Naive B cell (primary cell): ENCODE results near the gene MYRF. TPM values are rescaled to one million over a fixed set of nuclear protein-coding genes. Genes with fewer than 3 reads are reported as not detected.
A peak's percentile ranks its signal among the peaks of the same experiment; 100 is the strongest.

Experiments used
- ATAC-seq, 2 donors: fragments of 150-1000 bp; cut with Tn5 transposase; 2 replicates each; pipeline ENCODE4 v1.10.0; 2021; ENCODE audit warnings: low read depth in 2 of 2, mild to moderate bottlenecking in 2 of 2, moderate library complexity in 2 of 2
- DNase-seq: peaks from one replicate; pipeline ENCODE4 v3.0.0; 2022
- H3K27ac Mint-ChIP-seq, 6 donors: one replicate each; pipeline ENCODE4 v1.8.0; 2020 to 2022; ENCODE audit warnings: mild to moderate bottlenecking in 6 of 6, mixed read lengths in 6 of 6, moderate library complexity in 5 of 6, inconsistent platforms in 2 of 6
- H3K27me3 Mint-ChIP-seq, 3 donors: one replicate each; pipeline ENCODE4 v1.8.0; 2021 to 2022; ENCODE audit warnings: mixed read lengths in 3 of 3, mild to moderate bottlenecking in 1 of 3
- H3K36me3 Mint-ChIP-seq, 2 donors: one replicate each; pipeline ENCODE4 v1.8.0; 2020 to 2022; ENCODE audit warnings: mixed read lengths in 2 of 2, inconsistent platforms in 1 of 2, mild to moderate bottlenecking in 1 of 2
- H3K4me1 Mint-ChIP-seq, 3 donors: one replicate each; pipeline ENCODE4 v1.8.0; 2020 to 2022; ENCODE audit warnings: mixed read lengths in 3 of 3, inconsistent platforms in 1 of 3, mild to moderate bottlenecking in 1 of 3, moderate library complexity in 1 of 3
- H3K4me3 Mint-ChIP-seq, 8 donors: one replicate each; pipeline ENCODE4 v1.8.0; 2020 to 2022; ENCODE audit warnings: mild to moderate bottlenecking in 8 of 8, mixed read lengths in 8 of 8, moderate library complexity in 8 of 8, inconsistent platforms in 2 of 8
- H3K9me3 Mint-ChIP-seq, 7 donors: one replicate each; pipeline ENCODE4 v1.8.0; 2020 to 2022; ENCODE audit warnings: mixed read lengths in 7 of 7, mild to moderate bottlenecking in 5 of 7, inconsistent platforms in 2 of 7, moderate library complexity in 1 of 7
- polyA plus RNA-seq, 6 donors: library from polyadenylated mRNA; unstranded; fragments of 300-500 nt; fragmentation: Illumina TruSeq; gene quantifications; one replicate each; pipeline ENCODE4 v1.2.3, GENCODE V29; 2021; ENCODE audit warnings: low read depth in 6 of 6

MYRF gene
- polyA plus RNA-seq, 6 donors from 2014 or later: 0.11 to 0.35 (median 0.17) TPM; not detected in 1

DNA sequence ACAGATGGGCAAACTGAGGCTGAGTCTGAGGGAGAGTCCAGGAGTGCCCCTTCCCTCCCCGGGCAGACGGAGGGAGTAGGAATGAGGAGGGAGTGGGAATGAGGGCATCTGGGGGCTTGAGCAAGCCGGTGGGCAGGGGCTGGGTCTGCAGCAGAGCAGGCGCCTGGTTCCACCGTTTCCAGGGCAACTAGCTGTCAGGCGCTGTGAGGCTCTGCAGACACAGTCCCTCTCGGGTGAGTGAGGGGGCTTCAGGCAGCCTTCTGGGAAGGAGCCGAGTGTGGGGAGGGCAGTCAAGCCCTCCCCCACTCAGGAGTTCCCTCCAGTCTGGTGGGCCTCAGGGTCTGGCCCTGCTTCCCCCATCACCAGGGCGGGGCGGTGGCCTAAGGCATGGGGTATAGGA lies 20.9 kb downstream of the MYRF start:
- no peak overlapping the region for H3K4me3 Mint-ChIP-seq
- ATAC-seq (no peak), DNase-seq (no peak)
- no peak overlapping the region for H3K27ac Mint-ChIP-seq
- H3K4me1 Mint-ChIP-seq: peaks cover 11 to 15% (median 11%) of the 10 kb centered on the region in 3 donors
- no peaks in the 10 kb centered on the region for H3K36me3 Mint-ChIP-seq
- peaks cover 0 to 27% (median 14%) of the 10 kb centered on the region in 3 donors for H3K27me3 Mint-ChIP-seq
- no peaks in the 10 kb centered on the region for H3K9me3 Mint-ChIP-seq

DNA sequence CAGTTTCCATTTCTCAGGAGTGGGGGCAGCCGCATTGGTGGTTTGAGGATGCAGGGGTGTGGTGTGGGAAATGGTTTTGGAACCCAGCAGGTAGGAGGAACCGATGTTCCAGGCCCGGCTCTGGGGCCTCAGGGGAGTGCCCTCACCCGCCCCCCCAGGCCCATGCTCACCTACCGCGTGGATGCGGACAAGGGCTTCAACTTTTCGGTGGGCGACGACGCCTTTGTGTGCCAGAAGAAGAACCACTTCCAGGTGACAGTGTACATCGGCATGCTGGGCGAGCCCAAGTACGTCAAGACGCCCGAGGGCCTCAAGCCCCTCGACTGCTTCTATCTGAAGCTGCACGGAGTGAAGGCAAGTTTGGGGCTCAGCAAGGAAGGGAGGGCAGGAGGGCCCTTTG lies 21.4 kb downstream of the MYRF start:
- DNase-seq (no peak), ATAC-seq (no peak)
- Mint-ChIP-seq H3K36me3 (no peaks in the 10 kb centered on the region), H3K4me1 (peaks cover 11 to 17% (median 11%) of the 10 kb centered on the region in 3 donors), H3K27ac (peak overlapping the region in 1 of 6 donors; percentile 11), H3K4me3 (no peak overlapping the region), H3K27me3 (peaks cover 0 to 27% (median 14%) of the 10 kb centered on the region in 3 donors), H3K9me3 (no peaks in the 10 kb centered on the region)

DNA sequence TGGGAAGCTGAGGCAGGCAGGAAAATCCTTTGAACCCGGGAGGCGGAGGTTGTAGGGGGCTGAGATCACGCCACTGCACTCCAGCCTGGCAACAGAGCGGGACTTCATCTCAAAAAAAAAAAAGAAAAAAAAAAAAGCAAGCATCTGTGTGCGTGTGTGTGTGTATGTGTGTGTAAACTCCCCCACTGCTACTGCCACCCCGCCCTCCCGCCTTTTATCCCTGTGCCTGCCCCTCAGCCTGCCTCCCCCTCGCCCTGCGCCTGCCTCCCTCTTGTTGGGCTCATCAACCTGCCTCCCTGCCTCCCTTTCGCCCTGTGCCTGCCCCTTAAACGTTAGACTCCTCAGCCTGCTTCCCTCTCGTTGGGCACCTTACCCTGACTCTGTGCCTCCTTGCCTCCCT lies 22.0 kb downstream of the MYRF start:
- H3K9me3 Mint-ChIP-seq: no peaks in the 10 kb centered on the region
- DNase-seq (no peak), ATAC-seq (no peak)
- peak overlapping the region in 1 of 8 donors; percentile 72 for H3K4me3 Mint-ChIP-seq
- H3K27me3 Mint-ChIP-seq: peaks cover 0 to 27% (median 14%) of the 10 kb centered on the region in 3 donors
- peaks cover 11 to 17% (median 11%) of the 10 kb centered on the region in 3 donors for H3K4me1 Mint-ChIP-seq
- no peaks in the 10 kb centered on the region for H3K36me3 Mint-ChIP-seq
- H3K27ac Mint-ChIP-seq: peak overlapping the region in 1 of 6 donors; percentile 92

DNA sequence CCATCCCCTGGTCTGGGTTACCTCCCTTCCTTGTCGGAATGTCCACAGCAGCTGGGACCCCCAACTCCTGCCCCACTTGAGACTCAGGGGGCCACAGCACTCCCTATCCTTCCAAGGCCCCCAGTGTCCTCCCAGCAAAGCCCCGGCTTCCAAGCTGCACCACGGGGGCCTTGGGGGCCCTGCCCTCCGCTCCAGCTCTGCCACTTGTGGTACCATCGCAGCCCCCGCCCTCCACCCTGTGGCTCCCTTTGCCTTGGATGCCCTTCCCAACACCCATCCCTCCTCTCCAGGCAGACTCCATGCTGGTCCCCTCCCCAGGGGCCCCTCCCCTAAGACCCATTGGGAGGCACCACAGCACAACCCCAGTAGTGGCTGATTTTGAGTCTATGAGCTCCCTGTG lies 22.7 kb downstream of the MYRF start:
- H3K4me3 Mint-ChIP-seq: peak overlapping the region in 1 of 8 donors; percentile 39
- H3K27ac Mint-ChIP-seq: no peak overlapping the region
- DNase-seq: no peak
- H3K9me3 Mint-ChIP-seq: no peaks in the 10 kb centered on the region
- ATAC-seq: no peak
- H3K4me1 Mint-ChIP-seq: peaks cover 11 to 17% (median 11%) of the 10 kb centered on the region in 3 donors
- H3K27me3 Mint-ChIP-seq: peaks cover 0 to 27% (median 14%) of the 10 kb centered on the region in 3 donors
- H3K36me3 Mint-ChIP-seq: no peaks in the 10 kb centered on the region

DNA sequence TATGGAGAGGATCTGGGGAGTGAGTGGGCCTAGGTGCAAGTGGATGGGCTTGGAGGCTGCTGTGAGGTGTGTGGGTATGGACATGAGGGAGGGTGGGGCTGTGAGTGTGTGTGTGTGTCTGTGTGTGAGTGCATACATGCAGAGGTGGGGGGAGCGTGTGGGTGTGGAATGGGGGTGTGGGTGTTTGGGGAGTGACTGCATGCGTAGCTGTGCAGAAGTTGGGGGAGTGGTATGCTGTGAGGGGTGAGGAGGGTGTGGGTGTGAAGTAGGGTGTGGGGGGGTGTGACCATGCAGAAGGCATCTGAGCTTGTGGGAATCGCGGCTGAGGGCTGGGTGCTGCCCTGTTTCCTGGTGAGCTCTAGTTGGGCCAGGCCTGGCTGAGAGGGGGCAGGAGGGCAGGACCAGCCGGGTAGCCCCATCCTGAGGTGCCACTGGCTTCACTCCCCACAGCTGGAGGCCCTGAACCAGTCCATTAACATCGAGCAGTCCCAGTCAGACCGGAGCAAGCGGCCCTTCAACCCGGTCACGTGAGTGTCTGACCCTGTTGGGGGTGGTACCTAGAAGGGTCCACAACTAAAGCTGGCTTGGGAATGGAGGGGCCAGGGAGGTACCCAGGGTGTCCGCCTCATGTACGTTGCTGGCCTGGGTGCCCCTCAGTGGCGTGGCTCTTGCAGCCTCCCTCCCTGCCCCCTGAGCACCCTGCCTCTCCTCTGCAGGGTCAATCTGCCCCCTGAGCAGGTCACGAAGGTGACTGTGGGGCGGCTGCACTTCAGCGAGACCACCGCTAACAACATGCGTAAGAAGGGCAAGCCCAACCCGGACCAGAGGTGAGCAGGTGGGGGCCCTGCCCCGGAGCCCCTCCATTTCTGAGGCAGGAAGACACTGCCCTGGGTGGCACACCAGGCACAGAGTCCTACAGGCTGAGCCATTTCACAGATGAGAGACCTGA lies 23.4 kb downstream of the MYRF start:
- Mint-ChIP-seq H3K4me1 (peaks cover 11 to 17% (median 11%) of the 10 kb centered on the region in 3 donors), H3K36me3 (no peaks in the 10 kb centered on the region), H3K27me3 (peaks cover 0 to 27% (median 14%) of the 10 kb centered on the region in 3 donors), H3K27ac (peak overlapping the region in 3 of 6 donors; percentile 34 to 81 (median 56)), H3K4me3 (peak overlapping the region in 5 of 8 donors; percentile 18 to 76 (median 66)), H3K9me3 (no peaks in the 10 kb centered on the region)
- ATAC-seq (no peak), DNase-seq (no peak)

DNA sequence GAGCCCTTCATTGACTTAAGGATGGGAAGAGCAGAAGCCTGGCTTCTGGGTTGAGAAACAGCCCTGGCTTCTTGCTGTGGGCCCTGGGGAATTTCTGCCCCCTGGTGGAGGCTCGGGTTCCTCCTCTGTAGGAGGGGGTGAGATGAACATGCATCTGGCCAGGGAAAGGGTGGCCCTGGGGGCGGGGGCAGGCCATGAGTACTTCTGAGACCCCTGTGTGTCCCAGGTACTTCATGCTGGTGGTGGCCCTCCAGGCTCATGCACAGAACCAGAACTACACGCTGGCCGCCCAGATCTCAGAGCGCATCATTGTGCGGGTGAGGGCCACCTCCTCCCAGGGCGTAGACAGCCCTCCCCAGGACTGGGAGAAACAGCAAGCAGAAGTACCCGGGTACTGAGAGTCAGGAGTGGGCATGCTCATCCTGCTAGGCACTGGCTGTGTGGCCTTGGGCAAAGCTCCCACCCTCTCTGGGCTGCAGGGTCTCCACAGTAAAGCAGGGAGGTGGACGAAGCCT lies 24.2 kb downstream of the MYRF start:
- no peaks in the 10 kb centered on the region for H3K36me3 Mint-ChIP-seq
- H3K4me1 Mint-ChIP-seq: peaks cover 11 to 17% (median 11%) of the 10 kb centered on the region in 3 donors
- DNase-seq: peak; percentile 38
- peak overlapping the region in 1 of 6 donors; percentile 34 for H3K27ac Mint-ChIP-seq
- H3K9me3 Mint-ChIP-seq: no peaks in the 10 kb centered on the region
- H3K4me3 Mint-ChIP-seq: peak overlapping the region; percentile 18 to 82 (median 66)
- peaks cover 0 to 27% (median 14%) of the 10 kb centered on the region in 3 donors for H3K27me3 Mint-ChIP-seq
- ATAC-seq: peak; percentile 67 to 71

DNA sequence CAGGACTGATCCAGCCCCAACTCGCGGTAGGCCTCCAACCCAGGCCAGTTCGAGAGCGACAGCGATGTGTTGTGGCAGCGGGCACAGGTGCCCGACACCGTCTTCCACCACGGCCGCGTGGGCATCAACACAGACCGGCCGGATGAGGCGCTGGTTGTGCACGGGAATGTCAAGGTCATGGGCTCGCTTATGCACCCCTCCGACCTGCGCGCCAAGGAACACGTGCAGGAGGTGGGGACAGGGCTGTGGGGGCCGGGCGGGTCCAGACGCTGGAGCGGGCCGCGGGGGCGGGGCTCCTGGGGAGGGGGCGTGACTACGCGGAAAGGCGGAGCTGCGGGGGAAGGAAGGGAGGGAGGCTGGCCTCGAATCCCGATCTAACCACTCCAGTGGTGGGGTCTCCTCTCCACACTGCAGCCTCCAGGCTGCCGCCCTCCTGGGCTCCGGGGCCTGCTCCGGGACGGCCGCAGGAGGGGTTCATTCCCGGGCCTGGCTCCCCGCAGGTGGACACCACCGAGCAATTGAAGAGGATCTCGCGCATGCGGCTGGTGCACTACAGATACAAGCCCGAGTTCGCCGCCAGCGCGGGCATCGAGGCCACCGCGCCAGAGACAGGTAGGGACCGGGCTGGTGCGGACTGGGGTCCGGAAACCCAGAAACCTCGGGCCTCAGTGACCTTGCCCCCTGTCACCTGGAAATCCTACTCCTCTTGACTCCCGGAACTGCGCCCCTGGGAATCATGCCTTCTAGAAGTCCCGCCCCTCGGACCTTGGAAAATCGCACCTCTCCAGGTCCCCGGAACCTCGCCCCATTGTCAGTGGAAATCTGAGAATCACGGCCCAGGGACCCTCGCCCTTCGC lies 25.0 kb downstream of the MYRF start:
- Mint-ChIP-seq H3K27me3 (peaks cover 0 to 27% (median 14%) of the 10 kb centered on the region in 3 donors), H3K36me3 (no peaks in the 10 kb centered on the region), H3K27ac (no peak overlapping the region), H3K4me1 (peaks cover 11 to 17% (median 11%) of the 10 kb centered on the region in 3 donors), H3K9me3 (no peaks in the 10 kb centered on the region), H3K4me3 (peak overlapping the region in 7 of 8 donors; percentile 63 to 90 (median 76))
- peak; percentile 69 to 74 for ATAC-seq
- peak; percentile 50 for DNase-seq

DNA sequence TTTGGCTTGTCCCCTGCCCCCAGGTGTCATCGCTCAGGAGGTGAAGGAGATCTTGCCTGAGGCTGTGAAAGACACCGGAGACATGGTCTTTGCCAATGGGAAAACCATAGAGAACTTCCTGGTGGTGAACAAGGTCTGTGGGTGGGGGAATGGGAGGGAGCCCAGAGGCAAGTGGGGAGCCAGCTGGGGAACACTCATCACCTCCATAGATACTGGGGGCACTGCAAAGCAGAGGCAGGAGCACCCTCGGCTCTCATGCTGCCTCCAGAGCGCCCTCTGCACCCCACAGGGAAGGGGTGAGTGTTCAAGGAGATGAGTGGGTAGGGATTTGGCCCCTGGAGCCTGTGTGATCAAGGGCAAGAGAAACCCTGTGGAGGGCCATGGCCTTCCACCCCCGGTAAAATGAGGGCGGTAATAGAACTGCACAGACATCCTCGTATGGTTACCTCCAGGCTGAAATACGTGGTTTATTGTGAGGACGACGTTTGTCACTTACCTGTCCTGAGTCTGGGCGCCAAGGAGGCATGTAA lies 26.0 kb downstream of the MYRF start:
- H3K4me1 Mint-ChIP-seq: peaks cover 11 to 17% (median 11%) of the 10 kb centered on the region in 3 donors
- ATAC-seq (no peak), DNase-seq (no peak)
- no peak overlapping the region for H3K27ac Mint-ChIP-seq
- H3K4me3 Mint-ChIP-seq: peak overlapping the region in 5 of 8 donors; percentile 63 to 90 (median 73)
- no peaks in the 10 kb centered on the region for H3K9me3 Mint-ChIP-seq
- peaks cover 0 to 27% (median 14%) of the 10 kb centered on the region in 3 donors for H3K27me3 Mint-ChIP-seq
- no peaks in the 10 kb centered on the region for H3K36me3 Mint-ChIP-seq

DNA sequence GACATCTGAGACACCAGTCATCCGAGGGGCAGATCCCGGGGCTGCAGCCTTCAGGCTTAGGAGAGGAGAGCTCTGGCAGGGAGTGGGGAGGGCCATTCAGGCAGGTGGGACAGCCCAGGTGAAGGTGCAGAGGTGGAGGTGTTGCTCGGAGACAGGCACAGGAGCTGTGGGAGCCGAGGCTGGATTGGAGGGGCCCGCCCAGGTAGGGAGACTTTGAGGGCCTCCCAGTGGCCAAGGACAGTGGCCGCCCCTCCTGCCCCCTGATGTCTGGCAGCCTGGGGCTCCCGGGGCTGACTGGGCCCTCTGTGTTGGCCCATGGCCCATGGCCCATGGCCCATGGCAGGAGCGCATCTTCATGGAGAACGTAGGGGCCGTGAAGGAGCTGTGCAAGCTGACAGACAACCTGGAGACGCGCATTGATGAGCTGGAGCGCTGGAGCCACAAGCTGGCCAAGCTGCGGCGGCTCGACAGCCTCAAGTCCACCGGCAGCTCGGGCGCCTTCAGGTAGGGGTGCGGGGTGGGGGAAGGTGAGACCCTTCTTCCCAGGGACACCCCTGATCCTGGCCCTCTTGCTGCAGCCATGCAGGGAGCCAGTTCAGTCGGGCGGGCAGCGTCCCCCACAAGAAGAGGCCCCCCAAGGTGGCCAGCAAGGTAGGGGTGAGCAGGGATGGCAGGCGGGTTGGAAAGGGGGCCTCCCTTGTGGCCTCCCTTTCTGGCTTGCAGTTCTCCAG lies 26.6 kb downstream of the MYRF start:
- no peak for ATAC-seq
- Mint-ChIP-seq H3K4me3 (peak overlapping the region in 1 of 8 donors; percentile 25), H3K4me1 (peaks cover 11 to 17% (median 11%) of the 10 kb centered on the region in 3 donors)

DNA sequence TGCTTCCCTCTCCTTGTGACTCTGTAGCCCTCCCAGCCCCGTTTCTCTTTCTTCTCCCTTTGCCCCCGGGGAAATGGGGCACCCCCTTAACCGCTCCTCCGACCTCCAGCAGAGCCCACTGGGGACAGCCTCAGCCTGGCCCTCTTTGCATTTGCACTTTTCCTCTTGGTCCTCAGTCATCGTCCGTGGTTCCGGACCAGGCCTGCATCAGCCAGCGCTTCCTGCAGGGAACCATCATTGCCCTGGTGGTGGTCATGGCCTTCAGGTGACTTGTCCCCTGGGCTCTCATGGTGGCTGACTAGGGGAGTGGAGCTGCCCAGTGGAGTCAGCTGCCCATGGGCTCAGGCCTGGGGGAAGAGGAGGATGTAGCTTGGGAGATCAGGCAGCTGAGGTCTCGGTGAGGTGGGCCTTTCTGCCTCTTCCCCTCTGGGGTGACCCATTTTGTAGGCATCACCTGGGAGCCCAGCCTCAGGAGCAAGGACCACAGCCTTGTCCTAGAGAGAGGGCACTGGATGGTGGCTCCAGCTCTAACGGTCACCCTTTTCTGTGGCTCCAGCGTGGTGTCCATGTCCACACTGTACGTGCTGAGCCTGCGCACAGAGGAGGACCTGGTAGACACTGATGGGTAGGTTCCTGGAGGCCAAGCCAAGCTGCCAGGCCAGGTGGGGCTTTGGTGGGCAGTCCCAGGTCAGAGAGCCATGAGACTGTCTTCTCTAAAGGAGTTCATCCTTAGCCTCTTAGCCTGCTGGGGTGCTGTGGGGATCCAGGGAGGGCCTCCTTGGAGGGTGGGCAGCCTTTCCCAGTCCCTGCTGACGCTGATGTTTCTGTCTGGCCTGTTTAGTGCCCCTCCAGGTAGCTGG lies 27.5 kb downstream of the MYRF start:
- DNase-seq (no peak), ATAC-seq (no peak)
- peak overlapping the region in 2 of 8 donors; percentile 34 to 53 for H3K4me3 Mint-ChIP-seq
- H3K36me3 Mint-ChIP-seq: no peaks in the 10 kb centered on the region
- peaks cover 0 to 23% (median 9%) of the 10 kb centered on the region in 3 donors for H3K27me3 Mint-ChIP-seq
- no peaks in the 10 kb centered on the region for H3K9me3 Mint-ChIP-seq
- H3K27ac Mint-ChIP-seq: peak overlapping the region in 1 of 6 donors; percentile 41
- H3K4me1 Mint-ChIP-seq: peaks cover 10 to 22% (median 19%) of the 10 kb centered on the region in 3 donors

More for the DNA sequence above, 26.6 kb downstream of the MYRF start:
- Mint-ChIP-seq H3K36me3 (no peaks in the 10 kb centered on the region), H3K27me3 (peaks cover 0 to 27% (median 14%) of the 10 kb centered on the region in 3 donors), H3K27ac (no peak overlapping the region), H3K9me3 (no peaks in the 10 kb centered on the region)
- DNase-seq: no peak

DNA sequence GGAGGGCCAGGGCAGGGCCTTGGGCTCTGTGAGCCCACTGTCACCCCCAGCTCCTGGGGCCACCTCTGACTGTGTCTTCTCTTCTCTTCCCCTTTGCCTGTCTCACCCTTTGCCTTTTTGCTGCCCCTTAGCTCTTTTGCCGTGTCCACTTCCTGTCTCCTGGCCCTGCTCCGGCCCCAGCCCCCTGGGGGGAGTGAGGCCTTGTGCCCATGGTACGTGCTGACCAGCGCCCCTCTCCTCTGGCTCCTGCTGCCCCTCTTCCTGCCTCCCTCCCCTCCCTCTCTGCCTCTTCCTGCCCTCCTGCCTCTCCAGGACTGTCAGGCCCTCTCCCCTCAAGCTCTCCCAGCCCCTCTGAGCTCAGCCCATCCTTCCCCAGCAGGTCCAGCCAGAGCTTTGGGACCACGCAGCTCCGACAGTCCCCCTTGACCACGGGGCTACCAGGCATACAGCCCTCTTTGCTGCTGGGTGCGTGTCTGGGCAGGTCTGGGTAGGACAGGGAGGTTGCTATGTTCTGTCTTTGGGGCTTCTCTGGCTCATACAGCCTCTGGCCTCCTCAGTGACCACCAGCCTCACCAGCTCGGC lies 28.2 kb downstream of the MYRF start:
- no peaks in the 10 kb centered on the region for H3K36me3 Mint-ChIP-seq
- H3K4me3 Mint-ChIP-seq: no peak overlapping the region
- peaks cover 0 to 15% (median 1%) of the 10 kb centered on the region in 3 donors for H3K27me3 Mint-ChIP-seq
- no peak for DNase-seq
- H3K4me1 Mint-ChIP-seq: peaks cover 9 to 28% (median 22%) of the 10 kb centered on the region in 3 donors
- ATAC-seq: no peak
- peak overlapping the region in 1 of 6 donors; percentile 41 for H3K27ac Mint-ChIP-seq
- no peaks in the 10 kb centered on the region for H3K9me3 Mint-ChIP-seq
